ENCODE results near the gene COL11A2. TPM values are rescaled to one million over a fixed set of nuclear protein-coding genes. Genes with fewer than 3 reads are reported as not detected.

Gene COL11A2
- total RNA-seq (2021) (3.0 to 4.4 TPM (median 3.7 TPM) in 3 replicates), Bru-seq, nascent RNA (percentile 17 among the genes with signal in this experiment)
- long read RNA-seq, experiment 1, partial matches to known transcripts, result 5 of 10 reads
- long read RNA-seq, experiment 1, other reads (novel, unspliced or antisense), result 5 of 10 reads
- long read RNA-seq, experiment 2, partial matches to known transcripts, result 0 of 3 reads
- long read RNA-seq, experiment 2, other reads (novel, unspliced or antisense), result 3 of 3 reads
- long read RNA-seq, experiment 3, partial matches to known transcripts, result 1 of 1 reads
- long read RNA-seq, experiment 3, other reads (novel, unspliced or antisense), result 0 of 1 reads

DNA sequence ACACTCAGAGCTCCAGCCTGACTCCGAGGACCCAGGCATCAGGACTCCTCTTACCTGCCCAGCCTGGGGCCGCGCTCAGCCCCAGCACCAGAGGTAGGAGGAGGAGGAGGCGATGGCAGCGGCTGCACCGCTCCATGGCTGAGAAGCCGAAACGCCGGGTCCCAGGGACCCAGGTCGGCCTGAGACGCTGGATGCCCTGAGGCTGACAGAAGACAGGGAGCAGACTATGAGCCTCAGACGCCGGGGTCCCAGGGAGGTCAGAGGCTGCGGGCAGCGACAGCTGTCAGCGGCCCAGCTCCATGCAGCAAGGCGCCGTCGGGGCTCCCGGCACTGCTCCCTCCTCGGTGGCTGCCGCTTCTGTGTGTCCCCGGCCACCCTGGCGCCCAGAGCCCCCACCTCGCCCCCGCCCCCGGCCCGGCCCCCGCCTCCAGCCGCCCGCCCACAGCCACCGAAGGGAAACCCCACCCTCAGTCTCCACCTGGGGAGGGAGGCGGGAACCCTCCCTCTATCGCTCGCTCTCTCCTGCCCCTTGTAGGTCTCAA, at the start of gene COL11A2:
Gene COL11A2, minus strand, starts transcription at position 363 of the 542 bp plus-strand sequence. Its CDS starts 227 bp downstream, at position 136.
- POLR2A ChIA-PET, result interaction anchor here (0.8 kb wide), 1 partner anchor 80 kb away, joined by 3 read pairs; the partner anchor contains the start of genes RPS18 and VPS52
- Mint-ChIP-seq H3K27me3 (ENCODE audit: low read depth) (peaks cover 26% of the 10 kb centered on the region), H3K36me3 (peaks cover 17% of the 10 kb centered on the region), H3K27ac (no peak within 1 kb of the TSS), H3K4me1 (peaks cover 11% of the 10 kb centered on the region), H3K4me3 (peak within 1 kb of the TSS; percentile 84), H3K9me3 (no peaks in the 10 kb centered on the region)
- CTCF ChIA-PET, result interaction anchor here (0.7 to 1.5 kb wide), 11 partner anchors 13 to 989 kb away, joined by 3 to 6 read pairs (median 3); partner anchors contain the start of gene HLA-DOA
- ATAC-seq (peak; percentile 51), DNase-seq (ENCODE audit: low spot score) (peak; percentile 50)
- no peak for TF ChIP-seq ZNF263 (CRISPR knock-in tag; IDR thresholded peaks at IDR 0.05; ENCODE audit: low read depth)
- no peak for TF ChIP-seq ATF1 (CRISPR knock-in tag; IDR thresholded peaks at IDR 0.05)
- TF ChIP-seq, protein P1, sequence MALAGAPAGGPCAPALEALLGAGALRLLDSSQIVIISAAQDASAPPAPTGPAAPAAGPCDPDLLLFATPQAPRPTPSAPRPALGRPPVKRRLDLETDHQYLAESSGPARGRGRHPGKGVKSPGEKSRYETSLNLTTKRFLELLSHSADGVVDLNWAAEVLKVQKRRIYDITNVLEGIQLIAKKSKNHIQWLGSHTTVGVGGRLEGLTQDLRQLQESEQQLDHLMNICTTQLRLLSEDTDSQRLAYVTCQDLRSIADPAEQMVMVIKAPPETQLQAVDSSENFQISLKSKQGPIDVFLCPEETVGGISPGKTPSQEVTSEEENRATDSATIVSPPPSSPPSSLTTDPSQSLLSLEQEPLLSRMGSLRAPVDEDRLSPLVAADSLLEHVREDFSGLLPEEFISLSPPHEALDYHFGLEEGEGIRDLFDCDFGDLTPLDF (CRISPR knock-in tag; IDR thresholded peaks at IDR 0.05), result no peak
- TF ChIP-seq OVOL2 (CRISPR knock-in tag; IDR thresholded peaks at IDR 0.05; ENCODE audit: borderline replicate concordance), result no peak
- TF ChIP-seq, protein P2, sequence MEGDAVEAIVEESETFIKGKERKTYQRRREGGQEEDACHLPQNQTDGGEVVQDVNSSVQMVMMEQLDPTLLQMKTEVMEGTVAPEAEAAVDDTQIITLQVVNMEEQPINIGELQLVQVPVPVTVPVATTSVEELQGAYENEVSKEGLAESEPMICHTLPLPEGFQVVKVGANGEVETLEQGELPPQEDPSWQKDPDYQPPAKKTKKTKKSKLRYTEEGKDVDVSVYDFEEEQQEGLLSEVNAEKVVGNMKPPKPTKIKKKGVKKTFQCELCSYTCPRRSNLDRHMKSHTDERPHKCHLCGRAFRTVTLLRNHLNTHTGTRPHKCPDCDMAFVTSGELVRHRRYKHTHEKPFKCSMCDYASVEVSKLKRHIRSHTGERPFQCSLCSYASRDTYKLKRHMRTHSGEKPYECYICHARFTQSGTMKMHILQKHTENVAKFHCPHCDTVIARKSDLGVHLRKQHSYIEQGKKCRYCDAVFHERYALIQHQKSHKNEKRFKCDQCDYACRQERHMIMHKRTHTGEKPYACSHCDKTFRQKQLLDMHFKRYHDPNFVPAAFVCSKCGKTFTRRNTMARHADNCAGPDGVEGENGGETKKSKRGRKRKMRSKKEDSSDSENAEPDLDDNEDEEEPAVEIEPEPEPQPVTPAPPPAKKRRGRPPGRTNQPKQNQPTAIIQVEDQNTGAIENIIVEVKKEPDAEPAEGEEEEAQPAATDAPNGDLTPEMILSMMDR (IDR thresholded peaks at IDR 0.05), result no peak
- no peak for TF ChIP-seq CREM (CRISPR knock-in tag; IDR thresholded peaks at IDR 0.05)
- no peak for TF ChIP-seq SP1 (CRISPR knock-in tag; conservative IDR thresholded peaks at IDR 0.05)
- no peak for TF ChIP-seq MYBL2 (CRISPR knock-in tag; IDR thresholded peaks at IDR 0.05)
- TF ChIP-seq, protein P3, sequence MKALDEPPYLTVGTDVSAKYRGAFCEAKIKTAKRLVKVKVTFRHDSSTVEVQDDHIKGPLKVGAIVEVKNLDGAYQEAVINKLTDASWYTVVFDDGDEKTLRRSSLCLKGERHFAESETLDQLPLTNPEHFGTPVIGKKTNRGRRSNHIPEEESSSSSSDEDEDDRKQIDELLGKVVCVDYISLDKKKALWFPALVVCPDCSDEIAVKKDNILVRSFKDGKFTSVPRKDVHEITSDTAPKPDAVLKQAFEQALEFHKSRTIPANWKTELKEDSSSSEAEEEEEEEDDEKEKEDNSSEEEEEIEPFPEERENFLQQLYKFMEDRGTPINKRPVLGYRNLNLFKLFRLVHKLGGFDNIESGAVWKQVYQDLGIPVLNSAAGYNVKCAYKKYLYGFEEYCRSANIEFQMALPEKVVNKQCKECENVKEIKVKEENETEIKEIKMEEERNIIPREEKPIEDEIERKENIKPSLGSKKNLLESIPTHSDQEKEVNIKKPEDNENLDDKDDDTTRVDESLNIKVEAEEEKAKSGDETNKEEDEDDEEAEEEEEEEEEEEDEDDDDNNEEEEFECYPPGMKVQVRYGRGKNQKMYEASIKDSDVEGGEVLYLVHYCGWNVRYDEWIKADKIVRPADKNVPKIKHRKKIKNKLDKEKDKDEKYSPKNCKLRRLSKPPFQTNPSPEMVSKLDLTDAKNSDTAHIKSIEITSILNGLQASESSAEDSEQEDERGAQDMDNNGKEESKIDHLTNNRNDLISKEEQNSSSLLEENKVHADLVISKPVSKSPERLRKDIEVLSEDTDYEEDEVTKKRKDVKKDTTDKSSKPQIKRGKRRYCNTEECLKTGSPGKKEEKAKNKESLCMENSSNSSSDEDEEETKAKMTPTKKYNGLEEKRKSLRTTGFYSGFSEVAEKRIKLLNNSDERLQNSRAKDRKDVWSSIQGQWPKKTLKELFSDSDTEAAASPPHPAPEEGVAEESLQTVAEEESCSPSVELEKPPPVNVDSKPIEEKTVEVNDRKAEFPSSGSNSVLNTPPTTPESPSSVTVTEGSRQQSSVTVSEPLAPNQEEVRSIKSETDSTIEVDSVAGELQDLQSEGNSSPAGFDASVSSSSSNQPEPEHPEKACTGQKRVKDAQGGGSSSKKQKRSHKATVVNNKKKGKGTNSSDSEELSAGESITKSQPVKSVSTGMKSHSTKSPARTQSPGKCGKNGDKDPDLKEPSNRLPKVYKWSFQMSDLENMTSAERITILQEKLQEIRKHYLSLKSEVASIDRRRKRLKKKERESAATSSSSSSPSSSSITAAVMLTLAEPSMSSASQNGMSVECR (CRISPR knock-in tag; IDR thresholded peaks at IDR 0.05; ENCODE audit: borderline replicate concordance), result no peak
- TF ChIP-seq CBFB (CRISPR knock-in tag; IDR thresholded peaks at IDR 0.05; ENCODE audit: low read depth), result no peak
- TF ChIP-seq ZNF416 (CRISPR knock-in tag; IDR thresholded peaks at IDR 0.05), result no peak
- TF ChIP-seq, protein P4, sequence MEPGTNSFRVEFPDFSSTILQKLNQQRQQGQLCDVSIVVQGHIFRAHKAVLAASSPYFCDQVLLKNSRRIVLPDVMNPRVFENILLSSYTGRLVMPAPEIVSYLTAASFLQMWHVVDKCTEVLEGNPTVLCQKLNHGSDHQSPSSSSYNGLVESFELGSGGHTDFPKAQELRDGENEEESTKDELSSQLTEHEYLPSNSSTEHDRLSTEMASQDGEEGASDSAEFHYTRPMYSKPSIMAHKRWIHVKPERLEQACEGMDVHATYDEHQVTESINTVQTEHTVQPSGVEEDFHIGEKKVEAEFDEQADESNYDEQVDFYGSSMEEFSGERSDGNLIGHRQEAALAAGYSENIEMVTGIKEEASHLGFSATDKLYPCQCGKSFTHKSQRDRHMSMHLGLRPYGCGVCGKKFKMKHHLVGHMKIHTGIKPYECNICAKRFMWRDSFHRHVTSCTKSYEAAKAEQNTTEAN (CRISPR knock-in tag; IDR thresholded peaks at IDR 0.05), result no peak
- TF ChIP-seq ZBTB21 (CRISPR knock-in tag; IDR thresholded peaks at IDR 0.05; ENCODE audit: borderline replicate concordance), result no peak
- TF ChIP-seq HMGA2 (CRISPR knock-in tag; IDR thresholded peaks at IDR 0.05), result no peak
- TF ChIP-seq, protein P5, sequence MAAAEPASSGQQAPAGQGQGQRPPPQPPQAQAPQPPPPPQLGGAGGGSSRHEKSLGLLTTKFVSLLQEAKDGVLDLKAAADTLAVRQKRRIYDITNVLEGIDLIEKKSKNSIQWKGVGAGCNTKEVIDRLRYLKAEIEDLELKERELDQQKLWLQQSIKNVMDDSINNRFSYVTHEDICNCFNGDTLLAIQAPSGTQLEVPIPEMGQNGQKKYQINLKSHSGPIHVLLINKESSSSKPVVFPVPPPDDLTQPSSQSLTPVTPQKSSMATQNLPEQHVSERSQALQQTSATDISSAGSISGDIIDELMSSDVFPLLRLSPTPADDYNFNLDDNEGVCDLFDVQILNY (CRISPR knock-in tag; IDR thresholded peaks at IDR 0.05), result no peak
